ENCODE data around the gene SMLR1.

The SMLR1 gene

GRCh38 chr6:130836055-130836640 is 8.9 kb downstream of the SMLR1 start:
- no peak for TF ChIP-seq CTCF (IDR thresholded peaks at IDR 0.05; ENCODE audit: extremely low read depth, insufficient read depth, missing control alignments)
- in situ Hi-C loops (cut with MboI; ENCODE audit: low pct_unique_long_range_greater_than_20kb, low sequenced_read_pairs, unreplicated experiment): loop anchor here (25.0 kb wide), 1 partner anchor 524 kb away; no protein-coding TSS in a partner anchor
- DNase-seq (ENCODE audit: low spot score): no peak

- TF ChIP-seq CTCF (IDR thresholded peaks at IDR 0.05; ENCODE audit: extremely low read depth, insufficient read depth, missing control alignments): no peak
- in situ Hi-C loops (cut with MboI; ENCODE audit: low pct_unique_long_range_greater_than_20kb, low sequenced_read_pairs, unreplicated experiment): loop anchor here (25.0 kb wide), 1 partner anchor 525 kb away; no protein-coding TSS in a partner anchor
Observed at GRCh38 chr6:130837067-130837466, 9.9 kb downstream of the SMLR1 start.

GRCh38 chr6:130838250-130838860 is 11.1 kb downstream of the SMLR1 start:
- no peak for TF ChIP-seq CTCF (IDR thresholded peaks at IDR 0.05; ENCODE audit: extremely low read depth, insufficient read depth, missing control alignments)
- DNase-seq (ENCODE audit: low spot score): no peak
- in situ Hi-C loops (cut with MboI; ENCODE audit: low pct_unique_long_range_greater_than_20kb, low sequenced_read_pairs, unreplicated experiment): loop anchor here (25.0 kb wide), 1 partner anchor 526 kb away; no protein-coding TSS in a partner anchor

More at GRCh38 chr6:130837067-130837466, 9.9 kb downstream of the SMLR1 start:
- DNase-seq (ENCODE audit: low spot score): no peak

- no peak for TF ChIP-seq CTCF (IDR thresholded peaks at IDR 0.05; ENCODE audit: extremely low read depth, insufficient read depth, missing control alignments)
- no peak for DNase-seq (ENCODE audit: low spot score)
- in situ Hi-C loops (cut with MboI; ENCODE audit: low pct_unique_long_range_greater_than_20kb, low sequenced_read_pairs, unreplicated experiment): loop anchor here (25.0 kb wide), 1 partner anchor 527 kb away; no protein-coding TSS in a partner anchor
Observed at GRCh38 chr6:130838951-130839350, 11.7 kb downstream of the SMLR1 start.

- no peak for DNase-seq (ENCODE audit: low spot score)
- in situ Hi-C loops (cut with MboI; ENCODE audit: low pct_unique_long_range_greater_than_20kb, low sequenced_read_pairs, unreplicated experiment): loop anchor here (25.0 kb wide), 1 partner anchor 527 kb away; no protein-coding TSS in a partner anchor
- no peak for TF ChIP-seq CTCF (IDR thresholded peaks at IDR 0.05; ENCODE audit: extremely low read depth, insufficient read depth, missing control alignments)
Observed at GRCh38 chr6:130839379-130839778, 12.2 kb downstream of the SMLR1 start.

- in situ Hi-C loops (cut with MboI; ENCODE audit: low pct_unique_long_range_greater_than_20kb, low sequenced_read_pairs, unreplicated experiment): loop anchor here (25.0 kb wide), 1 partner anchor 528 kb away; no protein-coding TSS in a partner anchor
- TF ChIP-seq CTCF (IDR thresholded peaks at IDR 0.05; ENCODE audit: extremely low read depth, insufficient read depth, missing control alignments): no peak
- no peak for DNase-seq (ENCODE audit: low spot score)
Observed at GRCh38 chr6:130840050-130840449, 12.8 kb downstream of the SMLR1 start.
